ENCODE measurements around the gene ENDOU.

DNA sequence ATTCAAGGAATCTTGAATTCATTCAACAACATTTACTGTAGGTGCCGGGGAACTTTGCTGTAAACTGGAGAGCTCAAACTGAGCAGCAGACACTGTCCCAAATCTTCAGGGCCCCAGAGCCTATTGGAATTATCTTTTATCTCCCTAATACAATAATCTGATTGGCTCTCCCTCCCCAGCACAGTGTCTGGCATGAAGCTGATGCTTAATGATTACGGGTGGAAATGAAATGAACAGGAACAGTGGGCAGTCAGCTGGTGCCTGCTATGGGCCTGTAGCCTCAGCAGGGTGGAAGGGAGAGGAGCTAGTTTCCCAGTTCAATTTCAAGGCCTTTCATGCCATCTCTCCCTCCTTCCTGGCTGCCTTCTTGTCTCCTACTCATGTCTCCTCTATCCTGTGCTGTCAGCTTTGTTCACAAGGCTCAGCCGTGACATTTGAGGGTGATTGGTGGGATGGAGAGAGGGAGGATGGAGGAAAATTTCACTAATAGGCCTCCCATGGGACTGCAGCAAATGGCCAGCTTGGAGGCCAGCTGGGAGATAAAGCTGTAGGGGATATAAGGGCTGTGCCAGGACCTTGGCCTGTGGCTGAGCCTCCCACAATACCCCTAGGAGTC lies 37.7 kb upstream of the ENDOU start:
- TF ChIP-seq, protein P1, sequence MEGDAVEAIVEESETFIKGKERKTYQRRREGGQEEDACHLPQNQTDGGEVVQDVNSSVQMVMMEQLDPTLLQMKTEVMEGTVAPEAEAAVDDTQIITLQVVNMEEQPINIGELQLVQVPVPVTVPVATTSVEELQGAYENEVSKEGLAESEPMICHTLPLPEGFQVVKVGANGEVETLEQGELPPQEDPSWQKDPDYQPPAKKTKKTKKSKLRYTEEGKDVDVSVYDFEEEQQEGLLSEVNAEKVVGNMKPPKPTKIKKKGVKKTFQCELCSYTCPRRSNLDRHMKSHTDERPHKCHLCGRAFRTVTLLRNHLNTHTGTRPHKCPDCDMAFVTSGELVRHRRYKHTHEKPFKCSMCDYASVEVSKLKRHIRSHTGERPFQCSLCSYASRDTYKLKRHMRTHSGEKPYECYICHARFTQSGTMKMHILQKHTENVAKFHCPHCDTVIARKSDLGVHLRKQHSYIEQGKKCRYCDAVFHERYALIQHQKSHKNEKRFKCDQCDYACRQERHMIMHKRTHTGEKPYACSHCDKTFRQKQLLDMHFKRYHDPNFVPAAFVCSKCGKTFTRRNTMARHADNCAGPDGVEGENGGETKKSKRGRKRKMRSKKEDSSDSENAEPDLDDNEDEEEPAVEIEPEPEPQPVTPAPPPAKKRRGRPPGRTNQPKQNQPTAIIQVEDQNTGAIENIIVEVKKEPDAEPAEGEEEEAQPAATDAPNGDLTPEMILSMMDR (IDR thresholded peaks at IDR 0.05), result no peak
- TF ChIP-seq POLR2A (IDR thresholded peaks at IDR 0.05) (no peak), POLR2AphosphoS5 (IDR thresholded peaks at IDR 0.05; ENCODE audit: insufficient read depth in 1 of 2, low read depth in 1 of 2) (no peak)

Measured in vagina (tissue), 2 donors.